NCI-H2171 (cell line): ENCODE measurements around the gene TXNL4A.

Experiments
- DNase-seq: peaks from one replicate; lab custom pipeline; 2025; lab: John Stamatoyannopoulos, UW

TXNL4A gene

GRCh38 chr18:79949697-79950487 is 38.5 kb downstream of the TXNL4A start:
- DNase-seq, result no peak

GRCh38 chr18:79948719-79949411 is 39.5 kb downstream of the TXNL4A start:
- no peak for DNase-seq

- DNase-seq, result no peak
Measured at GRCh38 chr18:79947881-79948610, 40.3 kb downstream of the TXNL4A start.

GRCh38 chr18:79947054-79947755 is 41.2 kb downstream of the TXNL4A start:
- DNase-seq, result no peak

GRCh38 chr18:79945118-79946042 is 43.0 kb downstream of the TXNL4A start:
- DNase-seq, result no peak

GRCh38 chr18:79944746-79945117 is 43.6 kb downstream of the TXNL4A start:
- DNase-seq, result no peak

- DNase-seq, result peak; percentile 24
Measured at GRCh38 chr18:79944126-79944731, 44.1 kb downstream of the TXNL4A start.

- DNase-seq, result no peak
Measured at GRCh38 chr18:79943608-79944125, 44.7 kb downstream of the TXNL4A start.

GRCh38 chr18:79942786-79943607 is 45.4 kb downstream of the TXNL4A start:
- DNase-seq, result no peak

- no peak for DNase-seq
Measured at GRCh38 chr18:79942211-79942610, 46.2 kb downstream of the TXNL4A start.

GRCh38 chr18:79941473-79942119 is 46.8 kb downstream of the TXNL4A start:
- no peak for DNase-seq

- DNase-seq, result no peak
Measured at GRCh38 chr18:79940814-79941472, 47.4 kb downstream of the TXNL4A start.

- DNase-seq, result no peak
Measured at GRCh38 chr18:79940126-79940813, 48.1 kb downstream of the TXNL4A start.

GRCh38 chr18:79939096-79939495 is 49.3 kb downstream of the TXNL4A start:
- no peak for DNase-seq

- DNase-seq, result no peak
Measured at GRCh38 chr18:79938196-79938595, 50.2 kb downstream of the TXNL4A start.

- DNase-seq, result no peak
Measured at GRCh38 chr18:79937103-79937860, 51.1 kb downstream of the TXNL4A start.

- DNase-seq, result no peak
Measured at GRCh38 chr18:79936641-79937040, 51.7 kb downstream of the TXNL4A start.
